ENCODE measurements around the gene GRB10.
"Not testable (repeated sequence)": the region's sequence is repeated elsewhere in the genome, so short reads cannot be mapped to it uniquely, and the experiment has no call there.

The GRB10 gene

GRCh38 chr7:50564640-50565558, 217.8 kb downstream of the GRB10 start, which contains the start of gene DDC:
DDC (minus strand) TSS chr7:50565405; CDS start chr7:50544085, 21,320 bp downstream.
- DNase-seq, result no peak

DNA sequence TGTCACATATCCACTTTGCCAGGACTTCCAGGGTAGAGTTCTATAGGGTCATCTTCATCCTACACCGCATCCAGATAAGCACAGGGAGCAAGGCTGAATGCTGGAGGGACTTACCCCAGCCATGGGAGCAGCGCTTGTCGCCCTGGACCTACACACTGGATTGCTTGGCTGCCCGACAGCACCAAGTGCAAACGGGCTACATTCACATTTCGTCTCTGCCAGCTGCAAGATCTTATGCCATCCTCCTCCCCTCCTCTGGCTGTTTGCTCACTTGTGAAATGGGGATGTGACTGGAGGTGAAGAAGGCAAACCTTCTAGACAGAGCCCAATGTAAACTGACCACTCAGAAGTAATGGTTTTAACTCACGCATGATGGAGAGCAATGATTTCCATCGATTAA, 218.5 kb downstream of the GRB10 start:
- no peak for DNase-seq

- DNase-seq, result no peak
Observed at GRCh38 chr7:50562136-50562535, 220.6 kb downstream of the GRB10 start.

DNA sequence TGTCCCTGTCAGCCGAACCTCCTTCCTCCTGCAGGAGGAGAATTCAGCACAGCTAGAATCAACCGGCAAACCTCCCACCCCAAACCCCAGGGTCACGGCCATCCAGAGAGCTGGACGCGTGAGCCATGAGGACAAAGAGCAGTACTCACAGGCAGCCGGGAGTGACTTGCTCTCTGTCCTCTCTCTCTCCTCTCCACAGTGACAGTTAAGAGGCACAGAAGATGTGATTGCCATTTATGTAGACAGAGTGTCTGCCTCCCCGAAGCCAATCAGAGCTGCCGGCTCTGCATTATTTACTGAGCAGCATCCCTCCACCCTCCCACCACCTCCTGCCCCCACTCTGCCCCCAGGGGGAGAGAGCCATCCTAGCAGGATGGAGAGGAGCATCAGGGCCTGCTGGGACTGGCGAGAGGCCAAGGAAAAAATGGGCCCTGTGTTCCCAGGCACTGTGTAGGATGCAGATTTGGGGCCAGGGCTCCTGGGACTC, 221.8 kb downstream of the GRB10 start:
- no peak for DNase-seq

- DNase-seq, result no peak
Observed at GRCh38 chr7:50559881-50560280, 222.8 kb downstream of the GRB10 start.

GRCh38 chr7:50558294-50559053, 224.2 kb downstream of the GRB10 start:
- DNase-seq, result no peak

DNA sequence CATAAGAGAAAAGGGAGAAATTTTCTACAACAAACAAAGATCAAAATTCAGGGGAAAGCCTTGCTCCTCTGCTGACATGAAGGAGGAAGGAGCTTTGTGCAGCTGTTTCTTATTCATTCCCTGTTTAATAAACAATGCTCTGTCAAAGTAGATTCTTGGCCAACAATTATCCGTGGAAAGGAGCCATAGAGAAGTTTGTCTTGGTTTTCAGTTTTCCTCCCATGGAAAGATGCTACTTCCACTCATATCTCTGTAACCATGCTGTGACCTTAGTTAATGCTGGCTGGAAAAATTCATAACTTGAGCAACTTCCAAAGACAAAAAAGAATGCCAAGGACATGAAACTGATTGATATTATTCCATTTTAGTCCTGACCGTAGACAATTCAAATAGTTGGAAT, 225.6 kb downstream of the GRB10 start:
- no peak for DNase-seq

- DNase-seq, result no peak
Observed at GRCh38 chr7:50556247-50556991, 226.3 kb downstream of the GRB10 start.

GRCh38 chr7:50555594-50556140, 227.0 kb downstream of the GRB10 start:
- DNase-seq, result no peak

- no peak for DNase-seq
Observed at GRCh38 chr7:50554431-50555322, 228.0 kb downstream of the GRB10 start.

- DNase-seq, result no peak
Observed at GRCh38 chr7:50553973-50554372, 228.7 kb downstream of the GRB10 start.

DNA sequence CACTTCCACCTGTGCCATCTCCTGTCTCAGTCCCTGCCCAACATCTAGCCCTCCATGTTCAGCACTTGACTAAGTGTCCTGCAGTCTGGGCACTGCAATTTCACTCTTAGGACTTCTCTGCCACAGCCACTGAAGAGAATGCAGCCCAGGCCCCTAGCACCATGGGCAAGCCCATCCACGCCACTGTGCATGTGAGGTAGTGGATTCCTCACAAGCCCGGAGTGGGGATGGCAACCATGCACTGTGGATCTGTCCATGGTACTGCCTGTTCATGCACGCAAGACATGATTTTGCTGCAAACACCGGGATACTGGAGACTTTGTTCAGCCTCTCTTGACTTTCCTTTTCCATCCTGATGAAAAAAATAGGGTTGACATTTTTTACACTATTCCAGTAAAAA, 229.8 kb downstream of the GRB10 start:
- no peak for DNase-seq

- DNase-seq, result no peak
Observed at GRCh38 chr7:50552139-50552538, 230.6 kb downstream of the GRB10 start.

GRCh38 chr7:50545613-50546012, 237.1 kb downstream of the GRB10 start:
- not testable (repeated sequence) for DNase-seq

GRCh38 chr7:50544992-50545391, 237.7 kb downstream of the GRB10 start:
- DNase-seq, result no peak

DNA sequence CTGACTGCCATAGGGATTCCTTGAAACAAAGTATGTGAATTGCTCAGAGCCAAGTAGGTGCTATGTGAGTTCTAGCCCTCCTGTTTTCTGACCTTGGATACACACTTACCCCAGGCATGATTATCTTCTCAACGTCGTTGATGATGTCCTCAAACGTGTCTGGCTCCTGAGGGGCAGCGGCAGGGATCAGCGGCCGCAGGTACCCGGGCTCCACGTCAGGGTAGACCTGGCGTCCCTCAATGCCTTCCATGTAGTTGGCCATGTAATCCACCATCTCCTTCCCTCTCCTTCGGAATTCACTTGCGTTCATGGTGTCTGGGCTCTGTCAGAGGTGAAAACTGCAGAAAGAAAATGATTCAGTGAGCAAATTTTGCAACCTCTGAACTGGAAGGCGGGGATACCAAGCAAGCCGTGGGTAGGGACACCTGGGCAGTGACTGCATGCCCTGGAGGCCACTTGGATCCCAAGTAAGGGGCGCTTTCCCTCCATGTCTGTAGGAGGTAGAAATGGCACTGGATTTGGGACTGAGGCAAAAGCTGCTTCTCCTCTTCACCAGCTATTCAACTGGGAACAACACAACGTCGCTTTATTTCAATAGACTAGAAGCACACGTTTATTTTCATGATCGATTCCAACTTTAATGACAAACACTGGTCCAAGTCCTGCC, 238.8 kb downstream of the GRB10 start:
- DNase-seq, result no peak

DNA sequence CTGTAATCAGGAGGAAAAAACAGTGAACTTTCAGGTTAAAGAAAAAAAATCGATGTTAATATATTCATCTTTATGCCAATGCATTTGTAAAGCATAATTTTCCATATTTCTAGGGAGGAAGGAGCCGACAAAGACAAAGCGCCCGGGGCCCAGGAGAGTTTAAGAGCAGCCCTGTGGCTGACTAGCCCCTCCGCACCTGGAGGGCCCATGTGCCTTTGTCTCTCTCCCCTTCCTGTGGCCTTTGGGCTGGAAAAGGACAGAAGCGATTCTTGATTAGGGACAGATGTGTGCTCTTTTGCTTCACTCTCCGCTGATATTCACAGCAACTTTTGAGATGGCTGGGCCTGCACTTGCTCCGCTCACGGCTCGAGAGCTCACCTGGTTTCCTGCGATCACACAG, 240.6 kb downstream of the GRB10 start:
- DNase-seq, result no peak

DNA sequence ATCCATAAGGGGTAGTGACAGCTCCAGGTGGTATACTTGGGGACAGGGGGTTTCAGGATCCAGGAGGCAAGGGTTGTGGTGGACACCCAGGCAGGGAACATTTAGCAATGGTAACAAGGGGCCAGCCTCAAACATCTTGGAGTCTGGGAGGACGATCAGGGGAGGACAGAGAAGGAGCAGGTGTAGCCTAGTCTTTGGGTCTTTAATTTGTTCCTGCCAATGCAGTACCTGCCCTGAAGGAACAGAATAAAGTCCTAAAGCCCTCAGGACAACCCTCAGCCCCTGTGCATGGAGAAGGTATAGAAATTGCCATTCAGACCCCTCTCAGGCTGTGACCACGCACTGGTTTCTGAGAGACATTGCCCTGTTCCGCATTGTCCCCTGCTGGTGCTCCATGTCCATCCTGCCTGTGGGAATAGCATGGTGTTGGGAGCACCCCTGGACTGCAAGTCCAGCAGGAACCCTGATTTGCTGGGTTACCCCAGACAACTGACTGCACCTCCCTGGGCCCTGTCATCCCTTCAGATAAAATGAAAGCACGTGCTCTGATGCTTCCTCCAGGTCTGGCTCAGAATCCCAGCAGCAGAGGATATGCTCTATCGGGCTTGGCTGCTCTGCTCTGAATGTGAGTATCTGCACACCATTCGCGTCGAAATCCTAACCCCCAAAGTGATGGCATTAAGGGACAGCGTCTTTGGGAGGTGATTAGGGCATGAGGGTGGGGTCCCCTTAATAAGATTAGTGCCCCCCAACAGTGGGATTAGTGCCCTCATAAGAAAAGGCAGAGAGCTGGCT, 241.7 kb downstream of the GRB10 start:
- no peak for DNase-seq

Measured in KG1 (cell line).